ENCODE data around the gene ZNF830.
"Not testable (repeated sequence)": the region's sequence is repeated elsewhere in the genome, so short reads cannot be mapped to it uniquely, and the experiment has no call there.

ZNF830 gene

DNA sequence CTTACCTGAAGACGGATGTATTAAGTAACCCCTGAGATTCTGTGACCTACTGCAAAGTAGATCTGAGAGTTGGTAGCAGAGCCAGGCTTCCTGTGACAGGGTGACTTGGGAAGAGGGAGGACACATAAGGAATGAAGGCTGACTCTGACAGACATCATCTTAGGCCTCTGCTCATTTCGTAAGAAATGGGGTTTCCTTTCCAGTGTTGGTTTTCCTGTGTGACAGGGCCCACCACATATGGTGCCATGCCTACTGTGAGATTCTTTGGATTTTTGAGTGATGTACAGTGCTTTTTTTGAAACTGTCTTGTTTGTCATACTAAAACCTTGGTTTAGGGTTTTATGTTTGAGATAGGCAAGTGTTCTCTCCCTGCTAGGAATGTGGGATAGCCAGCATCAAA, 31.7 kb downstream of the ZNF830 start:
- TF ChIP-seq, protein P1, sequence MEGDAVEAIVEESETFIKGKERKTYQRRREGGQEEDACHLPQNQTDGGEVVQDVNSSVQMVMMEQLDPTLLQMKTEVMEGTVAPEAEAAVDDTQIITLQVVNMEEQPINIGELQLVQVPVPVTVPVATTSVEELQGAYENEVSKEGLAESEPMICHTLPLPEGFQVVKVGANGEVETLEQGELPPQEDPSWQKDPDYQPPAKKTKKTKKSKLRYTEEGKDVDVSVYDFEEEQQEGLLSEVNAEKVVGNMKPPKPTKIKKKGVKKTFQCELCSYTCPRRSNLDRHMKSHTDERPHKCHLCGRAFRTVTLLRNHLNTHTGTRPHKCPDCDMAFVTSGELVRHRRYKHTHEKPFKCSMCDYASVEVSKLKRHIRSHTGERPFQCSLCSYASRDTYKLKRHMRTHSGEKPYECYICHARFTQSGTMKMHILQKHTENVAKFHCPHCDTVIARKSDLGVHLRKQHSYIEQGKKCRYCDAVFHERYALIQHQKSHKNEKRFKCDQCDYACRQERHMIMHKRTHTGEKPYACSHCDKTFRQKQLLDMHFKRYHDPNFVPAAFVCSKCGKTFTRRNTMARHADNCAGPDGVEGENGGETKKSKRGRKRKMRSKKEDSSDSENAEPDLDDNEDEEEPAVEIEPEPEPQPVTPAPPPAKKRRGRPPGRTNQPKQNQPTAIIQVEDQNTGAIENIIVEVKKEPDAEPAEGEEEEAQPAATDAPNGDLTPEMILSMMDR (IDR thresholded peaks at IDR 0.05; ENCODE audit: low read depth, low read length), result no peak
- no peak overlapping the region for H3K4me3 ChIP-seq (ENCODE audit: low read depth, low read length)

DNA sequence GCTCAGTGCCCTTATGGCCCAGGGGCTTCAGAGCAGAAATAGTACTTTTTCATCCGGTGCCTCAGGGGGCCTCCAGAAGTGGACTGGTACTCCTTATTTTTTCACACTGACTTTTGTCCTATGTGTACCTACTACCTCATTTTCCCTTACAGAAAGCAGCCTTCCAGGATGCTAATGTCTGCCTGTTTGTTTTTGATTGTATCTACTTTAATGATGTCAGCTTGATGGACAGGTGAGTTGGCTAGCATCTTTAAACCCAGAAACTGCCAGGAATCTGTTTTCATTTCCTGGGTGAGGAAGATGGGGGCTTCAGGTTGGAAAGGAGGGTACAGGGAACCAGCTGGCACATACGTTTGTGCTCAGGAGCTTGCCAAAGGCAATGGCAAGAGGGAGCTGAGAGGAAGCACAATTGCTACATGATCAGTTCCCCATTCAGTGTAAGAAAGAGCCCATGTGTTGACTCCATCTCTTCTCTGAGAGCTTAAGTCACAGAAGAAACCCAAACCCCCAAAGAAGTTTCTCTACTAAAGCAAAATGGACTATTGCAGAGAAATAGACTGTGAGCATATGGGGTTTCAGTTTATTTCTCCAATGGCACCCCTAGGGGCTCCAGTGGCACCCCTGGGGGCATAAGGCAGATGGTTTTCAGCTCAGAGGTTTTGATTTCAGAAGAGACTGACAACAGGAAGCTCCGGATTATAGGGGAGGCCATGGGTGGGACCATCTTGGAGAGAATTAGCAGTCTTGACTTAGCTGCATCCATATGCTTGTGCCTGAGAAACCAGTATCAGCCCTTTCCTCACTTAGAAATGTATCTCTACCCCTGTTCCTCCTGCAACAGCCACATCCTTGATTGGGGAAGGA, 35.3 kb downstream of the ZNF830 start:
- no peak overlapping the region for H3K4me3 ChIP-seq (ENCODE audit: low read depth, low read length)
- TF ChIP-seq, protein P1 (IDR thresholded peaks at IDR 0.05; ENCODE audit: low read depth, low read length), result no peak

DNA sequence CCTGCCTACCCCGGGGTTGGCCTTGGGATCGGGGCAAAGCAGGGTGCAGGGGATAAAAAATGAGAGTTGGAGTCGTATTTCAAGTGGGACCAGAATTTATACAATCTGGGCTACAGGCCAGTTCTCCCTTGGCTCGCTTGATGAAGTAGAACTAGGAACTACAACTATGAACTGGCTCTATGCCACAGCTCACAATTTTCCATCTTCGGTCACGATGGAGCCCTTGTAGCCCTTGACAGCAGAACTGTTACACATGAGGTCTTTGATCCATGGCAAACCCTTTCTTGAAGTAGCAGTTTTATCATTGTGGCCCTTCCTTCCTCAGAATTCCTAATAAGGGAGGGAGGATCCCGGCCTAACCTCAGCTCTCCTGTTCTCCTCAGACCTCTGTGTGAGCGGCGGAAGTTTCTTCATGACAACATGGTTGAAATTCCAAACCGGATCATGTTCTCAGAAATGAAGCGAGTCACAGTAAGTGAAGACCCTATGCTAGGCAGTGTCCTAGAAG, 36.1 kb downstream of the ZNF830 start:
- TF ChIP-seq, protein P1 (IDR thresholded peaks at IDR 0.05; ENCODE audit: low read depth, low read length), result no peak
- no peak overlapping the region for H3K4me3 ChIP-seq (ENCODE audit: low read depth, low read length)

DNA sequence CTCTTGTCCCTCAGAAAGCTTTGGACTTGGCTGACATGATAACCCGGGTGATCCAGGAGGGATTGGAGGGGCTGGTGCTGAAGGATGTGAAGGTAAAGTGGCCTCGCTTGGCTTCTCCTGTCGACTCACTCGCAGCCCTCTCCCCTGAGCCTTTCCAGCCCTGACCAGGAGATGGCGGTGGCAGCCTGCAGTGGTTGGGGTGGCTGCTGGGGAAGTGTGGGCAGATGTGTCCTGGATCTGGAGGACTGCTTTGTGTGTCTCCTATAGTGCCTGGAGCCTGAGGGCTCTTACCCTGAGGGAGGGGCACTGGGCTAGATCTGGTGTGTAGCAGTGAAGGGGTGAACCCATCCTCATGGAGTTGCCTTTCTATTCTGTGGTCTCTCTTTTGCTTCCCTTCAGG, 36.9 kb downstream of the ZNF830 start:
- no peak overlapping the region for H3K4me3 ChIP-seq (ENCODE audit: low read depth, low read length)
- TF ChIP-seq, protein P1 (IDR thresholded peaks at IDR 0.05; ENCODE audit: low read depth, low read length), result peak; percentile 81

DNA sequence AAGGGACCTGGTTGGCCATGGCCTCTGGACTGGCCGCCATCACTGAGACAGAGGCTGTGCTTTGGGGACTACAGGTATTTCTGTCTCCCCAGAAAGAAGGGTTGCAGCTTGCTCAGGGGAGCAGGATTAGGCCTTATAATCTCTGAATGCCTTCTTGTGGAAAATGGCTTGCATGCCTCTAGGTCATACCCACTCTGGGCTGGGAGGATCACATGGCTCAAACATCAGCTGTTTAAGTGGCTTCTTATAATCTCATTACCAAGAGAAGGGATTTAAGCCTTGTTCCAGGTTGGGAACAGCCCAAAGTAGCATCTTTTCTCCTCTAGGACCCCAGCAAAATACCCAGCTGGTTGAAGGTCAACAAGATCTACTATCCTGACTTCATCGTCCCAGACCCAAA, 38.1 kb downstream of the ZNF830 start:
- H3K4me3 ChIP-seq (ENCODE audit: low read depth, low read length), result no peak overlapping the region
- TF ChIP-seq, protein P1 (IDR thresholded peaks at IDR 0.05; ENCODE audit: low read depth, low read length), result no peak

DNA sequence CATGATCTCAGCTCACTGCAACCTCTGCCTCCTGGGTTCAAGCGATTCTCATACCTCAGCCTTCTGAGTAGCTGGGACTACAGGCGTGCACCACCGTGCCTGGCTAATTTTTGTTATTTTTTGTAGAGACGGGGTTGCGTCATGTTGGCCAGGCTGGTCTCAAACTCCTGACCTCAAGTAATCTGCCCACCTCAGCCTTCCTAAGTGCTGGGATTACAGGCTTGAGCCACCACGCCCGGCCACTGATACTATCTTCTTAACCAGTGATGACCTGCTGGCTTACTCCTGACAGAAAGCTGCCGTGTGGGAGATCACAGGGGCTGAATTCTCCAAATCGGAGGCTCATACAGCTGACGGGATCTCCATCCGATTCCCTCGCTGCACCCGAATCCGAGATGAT, 39.6 kb downstream of the ZNF830 start:
- H3K4me3 ChIP-seq (ENCODE audit: low read depth, low read length), result not testable (repeated sequence)

DNA sequence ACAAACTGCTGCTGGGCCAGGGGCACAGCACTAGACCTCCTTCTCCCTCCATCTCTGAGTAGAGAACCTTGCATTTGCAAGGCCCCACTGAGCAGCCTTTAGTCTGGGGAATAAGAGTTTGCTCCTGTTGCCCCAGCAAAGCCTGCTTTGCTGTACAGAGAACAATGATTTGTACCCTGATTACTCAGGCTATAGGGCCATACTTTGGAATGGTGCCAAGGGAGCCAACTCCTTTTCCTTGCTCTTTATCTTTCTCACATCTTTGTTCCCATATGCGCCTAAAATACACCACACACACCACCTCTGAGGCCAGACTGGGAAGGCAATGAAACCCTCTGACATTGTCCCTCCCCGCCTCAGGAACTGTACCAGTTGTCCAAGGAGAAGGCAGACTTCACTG, 40.2 kb downstream of the ZNF830 start:
- TF ChIP-seq, protein P1 (IDR thresholded peaks at IDR 0.05; ENCODE audit: low read depth, low read length), result no peak
- H3K4me3 ChIP-seq (ENCODE audit: low read depth, low read length), result no peak overlapping the region
